Esophagus muscularis mucosa (tissue), 4 donors: ENCODE data around the gene MDGA2. TPM values are rescaled to one million over a fixed set of nuclear protein-coding genes. Genes with fewer than 3 reads are reported as not detected.

ENCODE experiments used
- DNase-seq: peaks from one replicate; pipeline ENCODE4 v3.0.0-alpha.2; 2017; ENCODE audit errors: extremely low spot score
- H3K27ac ChIP-seq, 4 donors: fragments of 200-600 bp; sonication (generic); replicated peaks in 1 of 4; 1 replicate in 3 of 4; 2 replicates in 1 of 4; pipeline ENCODE4 v1.5.1; 2016 to 2019; ENCODE audit warnings: mild to moderate bottlenecking in 1 of 4
- H3K27me3 ChIP-seq, 4 donors: fragments of 200-600 bp; sonication (generic); one replicate each; pipeline versions ENCODE4 v1.5.1 to v1.6.0; 2016 to 2019
- H3K36me3 ChIP-seq, 4 donors: fragments of 200-600 bp; sonication (generic); one replicate each; pipeline ENCODE4 v1.5.1; 2016 to 2019
- H3K4me1 ChIP-seq, 4 donors: fragments of 200-600 bp; sonication (generic); one replicate each; pipeline ENCODE4 v1.5.1; 2016 to 2019
- H3K4me3 ChIP-seq, 4 donors: fragments of 200-600 bp; sonication (generic); 1 replicate in 2 of 4; 2 replicates in 2 of 4; pipeline ENCODE4 v1.5.1; 2016 to 2019; ENCODE audit warnings: mild to moderate bottlenecking in 4 of 4, moderate library complexity in 1 of 4
- H3K9me3 ChIP-seq, 4 donors: fragments of 200-600 bp; sonication (generic); 1 replicate in 3 of 4; 2 replicates in 1 of 4; pipeline ENCODE4 v1.5.1; 2016 to 2019
- EP300 ChIP-seq: sonication (generic); formaldehyde crosslinking; IDR thresholded peaks from one replicate; pipeline ENCODE4 v1.6.1; 2017; ENCODE audit warnings: antibody characterized with exemption
- POLR2A ChIP-seq: fragments of 450-650 bp; IDR thresholded peaks from one replicate; pipeline ENCODE4 v1.6.1; 2017; ENCODE audit warnings: antibody characterized with exemption, moderate library complexity, mild to moderate bottlenecking, low read depth
- POLR2AphosphoS5 ChIP-seq, 2 donors: sonication (generic); formaldehyde crosslinking; IDR thresholded peaks; one replicate each; pipeline ENCODE4 v1.6.1; 2017; ENCODE audit warnings: antibody characterized with exemption in 2 of 2
- WGBS: methylation state at CpG from one replicate; pipeline ENCODE4 v1.1.5; 2018; 5-methylcytosine and 5-hydroxymethylcytosine counted together
- intact Hi-C: fragments of 100-400 bp; cut with DNase I; formaldehyde crosslinking; loops from one replicate; pipeline ENCODE4 v1.15.1; 2023
- total RNA-seq, 4 donors: library from RNA; depleted of rRNA; stranded (reverse); fragments of >200 nt; gene quantifications; one replicate each; pipeline versions ENCODE4 v1.1.0 to v1.2.1, GENCODE V29; 2016
- TF ChIP-seq, protein P1 (sequence below), 3 experiments: fragments of 200-600 bp in 2 of 3; fragments of 450-650 bp in 1 of 3; sonication (generic) in 2 of 3; IDR thresholded peaks; one replicate each; pipeline ENCODE4 v1.5.1; 2017 to 2019; ENCODE audit warnings: antibody characterized with exemption in 3 of 3, mild to moderate bottlenecking in 2 of 3, moderate library complexity in 1 of 3

The MDGA2 gene
- total RNA-seq, 4 donors from 2014 or later = under 0.01 TPM; not detected in 3

- Histone ChIP-seq H3K27me3 (no peaks in the 10 kb centered on the region), H3K4me1 (no peaks in the 10 kb centered on the region), H3K36me3 (no peaks in the 10 kb centered on the region), H3K4me3 (no peak overlapping the region), H3K27ac (no peak overlapping the region), H3K9me3 (no peaks in the 10 kb centered on the region)
- intact Hi-C loops = no loop called here
- TF ChIP-seq, protein P1, sequence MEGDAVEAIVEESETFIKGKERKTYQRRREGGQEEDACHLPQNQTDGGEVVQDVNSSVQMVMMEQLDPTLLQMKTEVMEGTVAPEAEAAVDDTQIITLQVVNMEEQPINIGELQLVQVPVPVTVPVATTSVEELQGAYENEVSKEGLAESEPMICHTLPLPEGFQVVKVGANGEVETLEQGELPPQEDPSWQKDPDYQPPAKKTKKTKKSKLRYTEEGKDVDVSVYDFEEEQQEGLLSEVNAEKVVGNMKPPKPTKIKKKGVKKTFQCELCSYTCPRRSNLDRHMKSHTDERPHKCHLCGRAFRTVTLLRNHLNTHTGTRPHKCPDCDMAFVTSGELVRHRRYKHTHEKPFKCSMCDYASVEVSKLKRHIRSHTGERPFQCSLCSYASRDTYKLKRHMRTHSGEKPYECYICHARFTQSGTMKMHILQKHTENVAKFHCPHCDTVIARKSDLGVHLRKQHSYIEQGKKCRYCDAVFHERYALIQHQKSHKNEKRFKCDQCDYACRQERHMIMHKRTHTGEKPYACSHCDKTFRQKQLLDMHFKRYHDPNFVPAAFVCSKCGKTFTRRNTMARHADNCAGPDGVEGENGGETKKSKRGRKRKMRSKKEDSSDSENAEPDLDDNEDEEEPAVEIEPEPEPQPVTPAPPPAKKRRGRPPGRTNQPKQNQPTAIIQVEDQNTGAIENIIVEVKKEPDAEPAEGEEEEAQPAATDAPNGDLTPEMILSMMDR (IDR thresholded peaks at IDR 0.05) = no peak
- 73% methylated on average over 2 of the region's 2 CpGs for WGBS
- DNase-seq = no peak
Measured at GRCh38 chr14:47366006-47366405, 309.4 kb downstream of the MDGA2 start.

DNA sequence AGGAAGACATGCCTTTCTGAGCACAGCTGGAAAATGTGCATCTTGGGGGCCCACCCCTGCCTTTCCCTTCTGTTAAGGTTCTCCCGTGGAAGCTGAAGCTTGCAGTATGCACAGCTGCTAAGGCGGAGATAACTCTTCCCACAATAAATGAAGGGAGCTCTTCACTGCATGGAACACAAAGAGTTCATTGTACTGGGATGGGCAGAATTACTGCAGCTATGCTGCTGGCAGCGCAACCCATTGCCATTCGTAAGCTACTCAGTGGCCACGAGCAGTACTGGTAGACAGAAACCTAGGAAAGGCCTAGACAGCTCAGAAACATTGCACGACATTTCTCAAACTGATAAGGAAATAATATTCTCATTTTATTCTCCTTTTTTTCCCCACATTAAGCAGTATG lies 310.2 kb downstream of the MDGA2 start:
- intact Hi-C loops = no loop called here
- WGBS = 66% methylated on average over 6 of the region's 6 CpGs
- Histone ChIP-seq H3K27me3 (no peaks in the 10 kb centered on the region), H3K27ac (no peak overlapping the region), H3K36me3 (no peaks in the 10 kb centered on the region), H3K4me3 (no peak overlapping the region), H3K9me3 (no peaks in the 10 kb centered on the region), H3K4me1 (no peaks in the 10 kb centered on the region)
- DNase-seq = no peak
- TF ChIP-seq POLR2AphosphoS5 (IDR thresholded peaks at IDR 0.05) (no peak), EP300 (no peak), POLR2A (no peak)
- TF ChIP-seq, protein P1 (IDR thresholded peaks at IDR 0.05) = no peak

DNA sequence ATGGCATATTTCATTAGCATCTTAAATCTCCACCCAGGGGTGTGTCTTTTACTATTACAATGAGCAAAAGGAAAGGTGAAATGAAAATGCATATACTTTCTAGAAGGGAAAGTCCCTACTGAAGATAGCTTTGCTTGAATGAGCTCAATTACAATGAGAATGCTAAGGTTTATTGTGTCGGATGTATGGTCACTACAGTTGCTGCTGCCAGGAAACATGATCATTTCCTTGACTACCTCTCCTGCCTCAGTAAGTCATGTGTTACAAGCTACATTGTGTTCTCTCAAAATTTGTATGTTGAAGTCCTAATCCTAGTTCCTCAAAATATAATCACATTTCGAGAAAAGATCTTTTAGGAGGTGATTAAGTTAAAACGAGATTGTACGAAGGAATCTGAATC lies 322.2 kb downstream of the MDGA2 start:
- Histone ChIP-seq H3K36me3 (no peaks in the 10 kb centered on the region), H3K4me1 (no peaks in the 10 kb centered on the region), H3K9me3 (peaks cover 0 to 6% (median 0%) of the 10 kb centered on the region in 4 donors), H3K27me3 (no peaks in the 10 kb centered on the region), H3K27ac (no peak overlapping the region), H3K4me3 (no peak overlapping the region)
- no peak for DNase-seq
- 83% methylated on average over 4 of the region's 4 CpGs for WGBS
- no peak for TF ChIP-seq POLR2AphosphoS5 (IDR thresholded peaks at IDR 0.05)
- no peak for TF ChIP-seq EP300
- TF ChIP-seq, protein P1 (IDR thresholded peaks at IDR 0.05) = no peak
- TF ChIP-seq POLR2A = no peak
- intact Hi-C loops = no loop called here

GRCh38 chr14:47346849-47347248 lies 328.6 kb downstream of the MDGA2 start:
- Histone ChIP-seq H3K27ac (no peak overlapping the region), H3K4me3 (no peak overlapping the region), H3K9me3 (no peaks in the 10 kb centered on the region), H3K27me3 (no peaks in the 10 kb centered on the region), H3K36me3 (no peaks in the 10 kb centered on the region), H3K4me1 (no peaks in the 10 kb centered on the region)
- TF ChIP-seq POLR2A (no peak), EP300 (no peak), POLR2AphosphoS5 (IDR thresholded peaks at IDR 0.05) (no peak)
- TF ChIP-seq, protein P1 (IDR thresholded peaks at IDR 0.05) = no peak
- intact Hi-C loops = no loop called here
- DNase-seq = no peak
- 77% methylated on average over 5 of the region's 5 CpGs for WGBS

DNA sequence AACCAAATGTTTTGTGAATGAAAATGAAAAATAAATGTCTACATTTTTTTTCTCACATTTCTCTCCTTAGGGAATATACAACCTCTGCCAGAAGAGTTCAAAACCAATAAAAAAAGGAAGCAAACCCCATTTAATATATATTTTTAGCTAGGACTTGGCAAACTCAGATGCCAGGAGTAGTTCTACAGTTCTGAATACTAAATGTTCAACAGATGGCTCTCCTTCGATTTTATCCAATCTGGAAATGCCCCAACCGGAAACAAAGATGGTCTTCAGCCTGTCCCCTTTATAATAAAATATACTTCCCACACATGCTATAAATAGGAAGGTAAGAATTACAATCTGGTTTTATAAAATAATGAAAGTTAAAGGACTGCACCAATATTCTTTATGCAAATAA lies 330.4 kb downstream of the MDGA2 start:
- Histone ChIP-seq H3K9me3 (no peaks in the 10 kb centered on the region), H3K4me3 (no peak overlapping the region), H3K27ac (no peak overlapping the region), H3K27me3 (no peaks in the 10 kb centered on the region), H3K36me3 (no peaks in the 10 kb centered on the region), H3K4me1 (no peaks in the 10 kb centered on the region)
- WGBS = 48% methylated on average over 2 of the region's 2 CpGs
- intact Hi-C loops = no loop called here
- no peak for DNase-seq
- TF ChIP-seq, protein P1 (IDR thresholded peaks at IDR 0.05) = no peak
- no peak for TF ChIP-seq POLR2A
- TF ChIP-seq POLR2AphosphoS5 (IDR thresholded peaks at IDR 0.05) = no peak
- TF ChIP-seq EP300 = no peak
